Germinal center (tissue), 1 donor: Measurements from ENCODE around the gene LRTM1.

Experiments
- DNase-seq: peaks from one replicate; pipeline ENCODE4 v3.0.0; 2012; ENCODE audit warnings: mixed read lengths, low spot score

LRTM1 gene

DNA sequence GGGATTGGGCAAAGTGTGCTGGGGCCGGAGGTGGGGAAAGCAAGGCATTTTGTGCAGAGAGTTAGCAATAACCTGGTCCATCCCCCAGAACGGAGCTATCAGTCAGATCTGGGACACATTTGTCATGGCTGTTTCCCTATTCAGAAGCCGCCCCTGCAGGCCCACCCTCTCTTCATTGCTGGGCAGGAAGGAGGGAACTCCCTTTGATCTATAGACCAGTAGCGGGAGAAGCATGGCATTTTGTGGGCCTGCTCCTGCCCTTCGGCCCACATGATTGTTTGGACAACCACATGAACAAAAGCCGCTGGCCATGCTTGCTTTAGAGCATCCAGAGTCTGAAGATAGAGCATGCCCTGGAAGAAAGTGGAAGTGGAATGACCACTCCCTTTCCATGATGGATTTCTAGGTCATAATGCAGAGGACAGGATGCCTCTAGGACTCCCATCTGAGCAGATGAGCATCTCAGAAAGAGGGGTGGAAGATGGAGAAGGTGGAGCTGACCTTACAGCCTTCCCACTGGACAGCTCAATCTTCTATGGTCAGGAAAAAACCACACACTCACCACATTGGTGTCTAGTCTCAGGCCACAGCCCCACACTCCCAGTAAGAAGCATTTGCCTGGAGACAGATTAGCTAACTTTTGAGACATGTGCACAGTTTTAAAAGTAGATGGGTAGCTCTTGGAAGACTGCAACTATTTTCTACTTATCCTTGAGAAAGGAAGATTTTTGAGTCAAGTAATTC is 11.9 kb upstream of the LRTM1 start:
- DNase-seq: no peak

DNA sequence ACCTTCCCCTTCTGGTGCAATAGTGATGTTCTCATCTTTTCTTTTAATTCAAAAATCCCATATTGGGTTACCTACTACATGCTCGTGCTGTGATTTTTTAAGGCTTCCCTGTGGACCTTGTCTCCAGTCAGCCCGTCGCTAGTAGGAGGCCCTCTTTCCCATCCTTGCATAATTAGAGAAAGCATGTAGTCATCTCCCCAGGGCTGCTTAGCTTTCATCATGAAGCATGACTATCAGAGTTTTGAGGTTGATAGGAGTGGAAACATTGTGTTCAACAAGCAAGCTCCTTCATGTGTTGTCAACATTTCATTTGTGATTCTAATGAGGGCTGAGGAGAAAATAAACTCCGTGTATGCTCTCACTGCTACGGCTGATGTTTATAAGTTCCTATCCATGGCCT is 8.7 kb upstream of the LRTM1 start:
- no peak for DNase-seq

GRCh38 chr3:54935869-54936268 is 8.0 kb upstream of the LRTM1 start:
- no peak for DNase-seq

DNA sequence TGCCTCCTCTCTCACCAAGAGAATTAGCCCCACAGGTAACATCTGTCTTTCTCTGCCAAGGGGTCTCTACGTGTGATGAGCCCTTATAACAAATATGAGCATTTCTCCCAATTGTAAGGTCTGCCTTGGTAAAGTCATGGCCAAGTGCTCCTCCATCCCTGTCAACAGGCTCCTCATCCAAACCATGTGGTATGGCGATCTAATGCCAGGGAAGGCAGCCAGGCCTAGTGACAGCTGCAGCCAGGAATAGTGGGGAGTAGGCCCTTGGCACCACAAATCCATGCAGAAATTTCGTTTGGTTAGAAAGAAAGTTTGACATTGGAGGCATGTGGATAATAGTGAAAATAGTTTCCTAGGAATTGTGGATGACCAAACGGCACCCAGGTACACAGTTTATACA is 4.7 kb upstream of the LRTM1 start:
- DNase-seq: no peak

DNA sequence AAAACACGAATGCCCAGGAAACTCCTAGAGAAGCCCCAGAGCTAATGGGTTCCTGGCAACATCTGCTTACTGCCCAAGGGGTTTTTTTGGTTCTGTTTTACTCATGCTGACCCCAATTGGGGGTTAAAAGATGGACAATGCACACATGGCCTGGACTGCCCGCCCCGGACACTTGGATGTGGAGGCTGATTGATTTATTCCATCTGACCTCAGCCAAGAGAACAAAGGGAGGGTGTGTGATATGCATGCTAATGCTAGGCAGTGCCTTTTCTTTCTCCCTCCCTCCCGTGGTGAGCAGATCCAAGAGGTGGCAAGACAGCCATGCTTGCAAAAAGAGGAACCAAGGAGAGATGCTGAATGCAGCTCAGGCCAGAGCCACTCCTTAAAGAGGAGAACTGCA is 3.3 kb upstream of the LRTM1 start:
- DNase-seq: no peak

DNA sequence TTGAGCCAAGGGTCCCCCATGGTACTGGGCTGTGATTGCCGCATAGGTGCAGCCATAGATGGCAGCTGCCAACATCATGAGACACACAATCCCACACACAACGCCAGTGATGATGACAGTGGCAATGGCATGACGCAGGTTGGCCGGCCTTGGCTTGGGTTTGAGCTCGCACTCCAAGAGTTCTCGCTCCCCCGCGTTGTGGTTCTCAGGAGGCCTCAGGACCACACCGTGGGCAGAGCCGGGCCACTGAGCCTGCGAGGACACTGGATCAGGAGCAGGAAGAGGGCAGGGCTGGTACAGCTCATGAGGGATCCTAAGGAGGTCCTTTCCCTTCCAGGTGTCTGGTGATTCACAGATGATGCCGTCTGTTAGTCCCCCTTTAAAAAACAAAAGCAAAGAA is 9.3 kb downstream of the LRTM1 start:
- no peak for DNase-seq

DNA sequence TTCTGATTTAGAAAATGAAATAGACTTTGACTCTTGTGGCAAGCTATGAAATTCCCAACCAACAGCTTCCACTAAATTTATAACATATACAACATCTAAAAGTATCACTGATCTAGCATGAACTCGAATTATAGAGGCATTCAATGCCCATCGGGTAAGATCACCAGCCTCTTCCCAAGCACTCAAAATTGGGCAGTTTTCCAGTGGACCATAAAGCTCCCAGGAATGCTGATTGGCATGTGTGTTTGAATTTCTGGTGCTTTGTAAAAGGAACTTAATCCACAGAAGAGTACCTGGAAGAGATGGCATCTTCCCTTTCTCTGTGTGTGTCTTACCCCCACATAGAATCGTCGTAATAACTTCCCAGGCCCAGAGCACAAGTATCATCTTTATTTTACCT is 10.0 kb downstream of the LRTM1 start:
- no peak for DNase-seq

- DNase-seq: no peak
Observed at GRCh38 chr3:54917174-54917573, 10.7 kb downstream of the LRTM1 start.

DNA sequence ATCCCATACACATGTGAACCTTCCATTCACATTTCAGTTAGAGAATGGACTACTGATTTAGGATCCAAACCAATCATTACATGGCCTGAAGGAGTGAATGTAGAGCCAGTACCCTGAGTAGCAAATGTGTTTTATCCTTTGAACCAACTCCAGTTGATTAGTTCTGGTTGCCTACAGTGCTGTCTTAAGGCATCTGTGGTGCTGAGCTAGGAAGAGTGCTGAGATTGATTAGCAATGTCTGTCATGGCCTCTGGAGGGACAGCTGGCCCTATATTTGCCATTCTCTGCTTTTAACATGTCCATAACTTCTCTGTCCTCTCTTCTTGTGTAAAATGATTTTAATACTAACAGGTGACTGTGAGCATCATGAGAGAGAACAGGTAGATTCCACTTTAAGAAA is 11.1 kb downstream of the LRTM1 start:
- no peak for DNase-seq

GRCh38 chr3:54915976-54916375 is 11.9 kb downstream of the LRTM1 start:
- no peak for DNase-seq

DNA sequence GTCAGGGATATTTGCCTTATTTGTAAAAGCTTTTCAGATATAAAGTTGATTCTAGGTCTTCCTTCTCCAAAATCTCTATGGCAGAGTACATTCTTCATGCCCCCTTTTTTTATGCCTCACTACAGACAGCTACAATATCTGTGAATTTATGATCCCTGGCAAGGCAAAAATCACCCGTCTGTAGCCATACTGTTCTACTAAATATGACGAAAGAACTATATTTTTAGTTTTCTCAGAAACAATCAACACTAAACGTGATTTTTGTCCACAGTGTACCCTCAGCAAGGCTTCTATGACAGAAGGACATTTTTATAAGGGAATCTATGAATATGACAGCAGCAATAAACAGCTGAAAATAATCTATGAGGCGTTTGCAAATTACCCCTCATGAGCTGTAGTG is 12.7 kb downstream of the LRTM1 start:
- no peak for DNase-seq

DNA sequence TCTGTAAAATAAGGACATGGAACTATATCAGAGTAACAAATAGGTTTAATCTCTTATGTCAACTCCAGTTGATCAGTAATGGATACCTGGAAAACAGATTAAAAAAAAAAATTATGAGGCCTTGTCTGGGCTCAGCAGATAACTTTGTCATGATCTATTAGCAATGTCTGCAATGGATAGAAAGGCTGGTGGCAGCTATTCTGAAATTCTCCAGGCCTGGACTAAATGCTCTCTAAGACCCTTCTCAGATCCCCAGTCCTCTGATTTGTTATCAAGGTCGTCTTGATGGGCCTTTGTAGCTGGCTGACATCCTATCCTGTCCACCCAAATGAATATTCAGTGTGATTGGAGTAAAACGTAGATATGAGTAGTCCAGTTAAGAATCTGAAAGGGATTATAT is 13.7 kb downstream of the LRTM1 start:
- DNase-seq: no peak

DNA sequence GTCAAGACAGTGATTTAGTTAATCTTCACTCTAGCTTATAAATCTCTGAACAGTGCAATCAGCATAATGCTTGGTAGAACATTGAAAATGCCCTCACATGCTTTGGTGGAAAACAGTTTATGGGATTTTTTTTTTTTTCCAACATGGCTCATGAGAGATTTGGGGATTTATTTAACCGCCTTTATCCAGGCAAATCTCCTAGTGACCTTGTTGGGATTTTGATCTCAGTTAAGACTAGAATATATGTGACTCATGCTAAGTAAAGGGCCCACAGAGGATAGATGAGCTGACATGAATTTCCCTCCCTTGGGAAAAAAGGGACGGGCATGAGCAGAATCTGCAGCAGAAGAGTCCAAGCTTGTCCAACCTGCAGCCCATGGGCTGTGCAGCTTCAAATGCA is 18.7 kb downstream of the LRTM1 start:
- no peak for DNase-seq

- no peak for DNase-seq
Observed at GRCh38 chr3:54906763-54907162, 21.1 kb downstream of the LRTM1 start.

- no peak for DNase-seq
Observed at GRCh38 chr3:54905920-54906319, 21.9 kb downstream of the LRTM1 start.

GRCh38 chr3:54905261-54905888 is 22.5 kb downstream of the LRTM1 start:
- no peak for DNase-seq

DNA sequence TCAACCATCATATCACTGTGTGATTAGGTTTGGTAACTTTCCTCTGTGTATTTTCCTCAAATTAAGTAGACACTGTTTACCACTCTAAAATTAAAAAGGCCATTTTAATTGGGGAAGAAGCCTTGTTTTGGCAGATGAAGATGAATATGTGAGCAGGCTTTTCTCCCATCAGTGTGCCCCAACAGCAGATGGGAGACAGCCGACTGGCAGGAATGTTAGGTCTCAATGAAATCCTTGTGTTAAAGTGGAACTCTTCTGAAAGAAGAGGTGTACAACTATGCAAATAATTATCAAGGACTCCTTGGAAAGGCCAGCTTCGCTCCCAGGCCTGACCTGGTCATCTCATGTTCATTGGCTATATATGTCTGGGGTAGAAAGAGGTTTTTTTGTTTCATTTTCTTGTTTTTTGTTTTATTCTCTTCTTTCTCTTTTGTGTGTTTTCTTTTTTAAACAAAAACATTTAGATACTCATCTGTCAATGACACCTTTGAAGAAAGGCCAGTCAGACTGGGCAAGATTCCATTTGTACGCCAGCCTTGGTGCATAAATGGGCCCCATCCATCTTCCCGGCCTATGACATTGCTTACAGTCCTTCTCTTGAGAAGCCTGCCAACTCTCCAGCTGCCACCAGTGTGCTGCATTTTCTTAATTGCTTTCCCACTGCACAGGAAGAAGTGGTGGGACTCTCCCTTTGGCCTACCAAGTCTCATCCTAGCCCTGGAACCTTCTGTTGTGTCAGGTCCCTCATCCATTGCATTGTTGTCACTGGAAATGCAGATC is 25.8 kb downstream of the LRTM1 start:
- no peak for DNase-seq

DNA sequence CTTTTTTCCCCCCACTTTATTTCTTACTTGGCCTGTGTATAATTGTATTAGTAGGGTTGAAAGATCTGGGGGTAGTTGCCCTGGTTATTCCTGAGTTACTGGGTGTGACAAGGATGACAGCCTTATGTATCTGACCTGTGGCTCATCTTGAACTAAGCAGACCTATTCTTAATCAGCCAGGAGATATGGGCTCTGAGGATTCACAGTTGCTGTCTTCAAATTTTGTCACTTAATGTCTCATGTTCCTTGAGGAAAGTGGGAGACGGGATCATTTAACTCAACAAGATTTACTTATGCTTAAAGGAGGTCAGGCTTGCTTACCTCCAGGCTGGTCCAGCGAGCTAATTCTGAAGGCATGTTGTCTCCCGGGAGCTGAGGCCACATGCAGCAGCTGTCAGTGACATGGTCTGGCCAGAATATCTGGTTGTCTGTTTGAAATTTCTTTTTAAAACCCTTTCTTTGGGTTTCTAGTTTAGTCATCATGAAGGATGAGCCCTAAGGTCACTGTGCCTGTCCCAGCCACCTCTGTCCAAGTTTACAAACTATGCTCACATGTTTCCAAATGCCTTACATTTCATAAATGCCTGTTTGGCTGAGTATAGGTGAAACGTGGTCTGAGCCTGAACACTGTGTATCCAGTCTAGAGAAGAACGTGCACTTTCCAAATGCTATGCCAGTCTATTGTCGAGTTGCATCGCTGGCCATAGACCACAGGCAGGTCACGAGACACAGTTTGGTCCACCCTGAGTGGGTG is 26.8 kb downstream of the LRTM1 start:
- DNase-seq: no peak

- no peak for DNase-seq
Observed at GRCh38 chr3:54899273-54899672, 28.6 kb downstream of the LRTM1 start.

GRCh38 chr3:54897028-54897711 is 30.7 kb downstream of the LRTM1 start:
- DNase-seq: no peak

DNA sequence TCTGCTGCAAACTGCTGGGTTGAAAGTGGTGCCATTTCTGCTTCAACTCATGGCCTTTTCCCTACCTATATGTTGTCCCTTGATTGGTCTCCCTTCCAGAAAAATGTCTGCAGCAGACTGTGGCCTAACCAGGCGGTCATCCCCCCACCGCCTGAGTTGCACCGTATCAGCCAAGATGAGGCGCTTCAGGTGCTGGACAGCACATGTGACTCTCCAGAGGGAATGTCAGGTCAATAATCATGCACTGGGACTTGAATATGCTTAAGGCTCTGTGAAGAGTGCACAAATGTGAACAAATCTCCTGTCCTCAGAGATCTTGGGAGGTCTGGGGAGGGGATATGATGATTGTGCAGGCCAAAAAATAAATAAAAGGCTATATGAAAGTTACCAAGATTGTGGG is 32.2 kb downstream of the LRTM1 start:
- no peak for DNase-seq

DNA sequence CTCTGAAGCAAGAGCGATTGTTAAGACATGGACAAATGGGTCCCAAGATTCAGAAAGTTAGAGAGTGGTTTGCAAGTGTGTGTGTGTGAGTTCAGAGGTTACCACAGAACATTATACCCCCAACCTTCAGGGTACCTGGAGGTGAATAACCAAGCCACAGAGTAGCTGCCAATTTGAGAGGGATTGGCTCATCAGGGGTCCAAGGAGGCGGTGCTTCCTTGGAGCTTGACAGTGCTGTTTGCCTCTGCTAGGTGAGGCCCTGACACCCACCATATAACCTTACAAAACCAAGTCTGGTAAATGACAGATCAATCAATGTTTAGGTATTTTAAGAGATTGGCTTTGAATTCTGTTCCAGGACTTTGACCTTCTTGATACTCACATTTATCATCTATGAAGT is 35.7 kb downstream of the LRTM1 start:
- DNase-seq: no peak
